ENCODE results near the gene MKLN1. TPM values are rescaled to one million over a fixed set of nuclear protein-coding genes. Genes with fewer than 3 reads are reported as not detected.

MKLN1 gene
- total RNA-seq, 2 experiments from 2014 or later = 12.1 to 56.6 TPM

DNA sequence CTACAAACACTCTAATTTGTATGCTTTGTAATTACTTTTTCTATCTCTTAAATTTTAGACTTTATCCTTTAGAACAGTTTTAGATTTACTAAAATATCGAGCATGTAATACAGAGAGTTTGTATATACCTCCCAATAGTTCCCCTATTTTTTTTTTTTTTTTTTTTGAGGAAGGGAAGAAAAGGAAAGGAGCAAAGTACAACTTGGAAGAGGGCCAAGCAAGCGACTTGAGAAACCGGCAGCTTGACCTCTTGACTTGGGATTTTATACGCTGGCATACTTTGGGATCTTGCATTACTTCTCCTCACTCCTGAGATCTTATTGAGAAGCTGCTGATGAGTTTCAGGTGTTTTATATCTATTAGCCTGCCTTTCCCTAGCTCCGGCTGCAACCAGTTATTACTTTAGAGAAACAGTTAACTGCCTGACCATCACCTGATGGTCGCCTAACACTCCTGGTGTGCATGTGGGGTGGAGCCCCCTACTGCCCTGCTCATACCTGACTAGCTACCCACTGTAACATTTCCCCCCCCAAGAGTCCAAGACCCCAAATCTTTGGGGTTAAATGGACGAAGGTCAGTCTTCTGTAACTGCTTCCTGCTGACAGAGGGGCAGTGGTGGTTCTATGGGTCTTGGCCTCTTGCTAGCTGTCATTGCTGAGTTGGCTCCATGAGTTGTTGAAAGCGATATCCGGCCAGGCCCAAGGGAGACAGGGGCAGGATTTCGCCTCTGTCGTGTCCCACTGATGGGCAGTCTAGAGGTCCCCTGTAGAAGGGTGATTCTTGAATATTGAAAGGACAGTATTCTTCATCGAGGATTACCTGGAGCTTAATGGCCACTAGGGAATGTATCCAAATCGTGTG lies 28.5 kb downstream of the MKLN1 start:
- no peak for DNase-seq (ENCODE audit: low spot score)
- no peaks in the 10 kb centered on the region for H3K9me2 ChIP-seq (ENCODE audit: insufficient read depth, low read length)
- peaks cover 5% of the 10 kb centered on the region for H3K4me1 ChIP-seq (ENCODE audit: insufficient read depth, low read length, poor library complexity, severe bottlenecking)
- BruUV-seq (replicated peaks) = no TSS peak
- no peaks in the 10 kb centered on the region for H3K9me3 ChIP-seq (ENCODE audit: low read length)
- ChIA-PET CTCF (ENCODE audit: unreplicated experiment) (no interaction called here), POLR2A (interaction anchor here (0.6 to 2.6 kb wide), 3 partner anchors 9 to 38 kb away, joined by 4 to 9 read pairs (median 8); no protein-coding TSS in a partner anchor)
- no peak overlapping the region for H3K27ac ChIP-seq (ENCODE audit: low read depth, low read length, poor library complexity, severe bottlenecking)
- no peaks in the 10 kb centered on the region; the same call in 1 of the 2 replicates for H4K20me1 ChIP-seq (ENCODE audit: insufficient read depth, low read length)
- peaks cover 2% of the 10 kb centered on the region; the same call in 1 of the 2 replicates for H3K36me3 ChIP-seq (ENCODE audit: insufficient read depth, low read length)
- H3K4me3 ChIP-seq (ENCODE audit: low read depth, low read length, poor library complexity, severe bottlenecking) = no peak overlapping the region
- H3K79me2 ChIP-seq (ENCODE audit: insufficient read depth, low read depth, low read length) = peaks cover 93% of the 10 kb centered on the region
- H2AFZ ChIP-seq (ENCODE audit: low read length) = no peak overlapping the region
- intact Hi-C loops (cut with micrococcal nuclease; ENCODE audit: unreplicated experiment) = no loop called here
- H3K4me2 ChIP-seq (ENCODE audit: low read length) = no peak overlapping the region
- no peak for TF ChIP-seq EZH2phosphoT487 (IDR thresholded peaks at IDR 0.05; ENCODE audit: borderline replicate concordance, low read depth, low read length)
- TF ChIP-seq, protein P1, sequence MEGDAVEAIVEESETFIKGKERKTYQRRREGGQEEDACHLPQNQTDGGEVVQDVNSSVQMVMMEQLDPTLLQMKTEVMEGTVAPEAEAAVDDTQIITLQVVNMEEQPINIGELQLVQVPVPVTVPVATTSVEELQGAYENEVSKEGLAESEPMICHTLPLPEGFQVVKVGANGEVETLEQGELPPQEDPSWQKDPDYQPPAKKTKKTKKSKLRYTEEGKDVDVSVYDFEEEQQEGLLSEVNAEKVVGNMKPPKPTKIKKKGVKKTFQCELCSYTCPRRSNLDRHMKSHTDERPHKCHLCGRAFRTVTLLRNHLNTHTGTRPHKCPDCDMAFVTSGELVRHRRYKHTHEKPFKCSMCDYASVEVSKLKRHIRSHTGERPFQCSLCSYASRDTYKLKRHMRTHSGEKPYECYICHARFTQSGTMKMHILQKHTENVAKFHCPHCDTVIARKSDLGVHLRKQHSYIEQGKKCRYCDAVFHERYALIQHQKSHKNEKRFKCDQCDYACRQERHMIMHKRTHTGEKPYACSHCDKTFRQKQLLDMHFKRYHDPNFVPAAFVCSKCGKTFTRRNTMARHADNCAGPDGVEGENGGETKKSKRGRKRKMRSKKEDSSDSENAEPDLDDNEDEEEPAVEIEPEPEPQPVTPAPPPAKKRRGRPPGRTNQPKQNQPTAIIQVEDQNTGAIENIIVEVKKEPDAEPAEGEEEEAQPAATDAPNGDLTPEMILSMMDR (conservative IDR thresholded peaks at IDR 0.05; ENCODE audit: low read length) = no peak

DNA sequence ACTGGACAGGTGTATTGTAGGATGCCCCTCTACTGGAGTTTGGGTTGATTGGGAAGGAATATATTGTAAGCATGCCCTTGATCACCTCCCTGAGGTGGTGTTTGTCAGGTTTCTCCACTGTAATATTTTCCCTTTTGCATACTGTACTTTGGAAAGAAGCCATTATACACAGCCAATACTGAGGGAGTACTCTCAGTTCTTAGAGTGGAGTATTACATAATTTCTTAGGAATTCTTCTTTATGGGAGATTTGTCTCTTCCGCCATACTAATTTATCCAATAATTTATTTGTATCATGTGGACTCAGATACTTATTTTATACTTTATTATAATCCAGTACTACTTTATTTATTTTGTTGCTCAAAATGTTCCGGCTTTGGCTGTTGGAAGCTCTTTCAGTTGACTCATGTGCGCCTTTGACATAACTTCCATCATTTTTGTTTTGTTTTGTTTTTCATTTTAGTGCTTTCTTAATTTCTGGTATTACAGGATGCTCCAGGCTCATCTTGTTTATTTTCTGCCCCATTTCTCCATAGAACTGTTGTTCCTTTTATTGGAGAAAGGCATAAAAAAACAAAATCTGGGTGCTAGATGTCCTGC lies 29.7 kb downstream of the MKLN1 start:
- TF ChIP-seq, protein P1 (conservative IDR thresholded peaks at IDR 0.05; ENCODE audit: low read length) = no peak
- no peak for TF ChIP-seq EZH2phosphoT487 (IDR thresholded peaks at IDR 0.05; ENCODE audit: borderline replicate concordance, low read depth, low read length)
- CTCF ChIA-PET (ENCODE audit: unreplicated experiment) = no interaction called here
- DNase-seq (ENCODE audit: low spot score) = no peak
- no peaks in the 10 kb centered on the region for H3K9me2 ChIP-seq (ENCODE audit: insufficient read depth, low read length)
- H3K4me1 ChIP-seq (ENCODE audit: insufficient read depth, low read length, poor library complexity, severe bottlenecking) = peaks cover 5% of the 10 kb centered on the region
- H3K79me2 ChIP-seq (ENCODE audit: insufficient read depth, low read depth, low read length) = peaks cover 97% of the 10 kb centered on the region
- POLR2A ChIA-PET = interaction anchor here (0.6 to 2.6 kb wide), 2 partner anchors 10 to 901 kb away, joined by 3 to 9 read pairs; no protein-coding TSS in a partner anchor
- BruUV-seq (replicated peaks) = no TSS peak
- H3K36me3 ChIP-seq (ENCODE audit: insufficient read depth, low read length) = no peaks in the 10 kb centered on the region; the same call in 1 of the 2 replicates
- H3K4me3 ChIP-seq (ENCODE audit: low read depth, low read length, poor library complexity, severe bottlenecking) = no peak overlapping the region
- no peaks in the 10 kb centered on the region; the same call in 1 of the 2 replicates for H4K20me1 ChIP-seq (ENCODE audit: insufficient read depth, low read length)
- H3K4me2 ChIP-seq (ENCODE audit: low read length) = no peak overlapping the region
- no peak overlapping the region for H2AFZ ChIP-seq (ENCODE audit: low read length)
- H3K27ac ChIP-seq (ENCODE audit: low read depth, low read length, poor library complexity, severe bottlenecking) = no peak overlapping the region
- H3K9me3 ChIP-seq (ENCODE audit: low read length) = no peaks in the 10 kb centered on the region
- intact Hi-C loops (cut with micrococcal nuclease; ENCODE audit: unreplicated experiment) = no loop called here
